ENCODE results near the gene CDK5RAP1.

DNA sequence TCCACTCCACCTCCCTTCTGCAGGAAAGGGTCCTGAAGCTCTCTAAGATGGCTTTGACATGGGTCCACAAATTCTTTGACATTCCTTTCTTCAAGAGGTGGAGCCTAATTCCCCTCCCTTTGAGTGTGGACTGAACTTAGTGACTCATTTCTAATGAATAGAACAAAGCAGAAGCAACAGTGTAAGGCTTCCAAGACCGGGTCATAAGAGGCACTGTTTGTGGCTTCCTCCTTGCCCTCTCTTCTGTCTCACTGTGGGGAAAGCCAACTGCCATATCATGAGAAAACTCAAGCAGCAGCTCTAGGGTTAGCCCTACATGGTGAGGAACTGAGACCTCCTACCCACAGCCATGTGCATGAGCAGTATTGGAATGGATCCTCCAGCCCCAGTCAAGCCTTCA, 5.9 kb upstream of the CDK5RAP1 start:
- no peak for TF ChIP-seq MAFK (IDR thresholded peaks at IDR 0.05; ENCODE audit: low read depth, low read length)
- no peak for TF ChIP-seq POLR2A (IDR thresholded peaks at IDR 0.05; ENCODE audit: low read depth, low read length)
- TF ChIP-seq, protein P1, sequence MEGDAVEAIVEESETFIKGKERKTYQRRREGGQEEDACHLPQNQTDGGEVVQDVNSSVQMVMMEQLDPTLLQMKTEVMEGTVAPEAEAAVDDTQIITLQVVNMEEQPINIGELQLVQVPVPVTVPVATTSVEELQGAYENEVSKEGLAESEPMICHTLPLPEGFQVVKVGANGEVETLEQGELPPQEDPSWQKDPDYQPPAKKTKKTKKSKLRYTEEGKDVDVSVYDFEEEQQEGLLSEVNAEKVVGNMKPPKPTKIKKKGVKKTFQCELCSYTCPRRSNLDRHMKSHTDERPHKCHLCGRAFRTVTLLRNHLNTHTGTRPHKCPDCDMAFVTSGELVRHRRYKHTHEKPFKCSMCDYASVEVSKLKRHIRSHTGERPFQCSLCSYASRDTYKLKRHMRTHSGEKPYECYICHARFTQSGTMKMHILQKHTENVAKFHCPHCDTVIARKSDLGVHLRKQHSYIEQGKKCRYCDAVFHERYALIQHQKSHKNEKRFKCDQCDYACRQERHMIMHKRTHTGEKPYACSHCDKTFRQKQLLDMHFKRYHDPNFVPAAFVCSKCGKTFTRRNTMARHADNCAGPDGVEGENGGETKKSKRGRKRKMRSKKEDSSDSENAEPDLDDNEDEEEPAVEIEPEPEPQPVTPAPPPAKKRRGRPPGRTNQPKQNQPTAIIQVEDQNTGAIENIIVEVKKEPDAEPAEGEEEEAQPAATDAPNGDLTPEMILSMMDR (conservative IDR thresholded peaks at IDR 0.05; ENCODE audit: low read depth, low read length) = no peak
- TF ChIP-seq MXI1 (IDR thresholded peaks at IDR 0.05; ENCODE audit: borderline replicate concordance, low read depth, low read length) = no peak
- TF ChIP-seq RAD21 (IDR thresholded peaks at IDR 0.05; ENCODE audit: low read length) = no peak
- no peak for TF ChIP-seq SMC3 (IDR thresholded peaks at IDR 0.05; ENCODE audit: low read depth, low read length)
- no peak for TF ChIP-seq CHD1 (IDR thresholded peaks at IDR 0.05; ENCODE audit: low read depth, low read length)
- no peak for TF ChIP-seq RFX5 (IDR thresholded peaks at IDR 0.05; ENCODE audit: low read depth, low read length)
- TF ChIP-seq FOS (IDR thresholded peaks at IDR 0.05; ENCODE audit: low read depth, low read length) = no peak
- no peak for TF ChIP-seq CEBPB (IDR thresholded peaks at IDR 0.05; ENCODE audit: low read depth, low read length)

Measured in IMR-90 (cell line).